HepG2 (cell line): ENCODE results near the gene TBC1D10B. TPM values are rescaled to one million over a fixed set of nuclear protein-coding genes. Genes with fewer than 3 reads are reported as not detected.

Experiments used
- ATAC-seq: fragments of 200-7000 bp; cut with Tn5 transposase; 3 replicates; pipeline ENCODE4 v1.9.1; 2020; ENCODE audit warnings: mild to moderate bottlenecking, moderate library complexity
- BruUV-seq: library from RNA; stranded (reverse); fragments of 400-500 nt; replicated peaks from 2 replicates; lab custom pipeline; 2021; lab: Mats Ljungman, UMichigan
- CTCF ChIA-PET: fragments of 300-600 bp; formaldehyde crosslinking; extraction: SDS; loops from one replicate; lab custom pipeline; 2021; ENCODE audit warnings: low total read pairs, inconsistent platforms, low intra/inter-chr PET ratio; lab: Yijun Ruan, JAX
- POLR2A ChIA-PET: fragments of 350-600 bp; sonication (Branson Sonifier 250); formaldehyde crosslinking; loops from one replicate; lab custom pipeline; 2020; ENCODE audit warnings: antibody characterized with exemption, inconsistent platforms; lab: Yijun Ruan, JAX
- DNase-seq: peaks from one replicate; pipeline ENCODE4 v3.0.0-alpha.2; 2015; ENCODE audit warnings: low spot score
- FAIRE-seq: peaks from 3 replicates; lab custom pipeline; 2011; peaks lifted over from hg19 to GRCh38; lab: Jason Lieb, UNC
- H2AFZ ChIP-seq: one replicate; pipeline ENCODE4 v1.6.1; 2011; ENCODE audit warnings: low read length, inconsistent platforms
- H3K27ac ChIP-seq: fragments of 300-600 bp; 3 replicates; pipeline ENCODE4 v1.8.0; 2011; ENCODE audit warnings: mixed run types, mild to moderate bottlenecking, mixed read lengths, low read length, inconsistent platforms; ENCODE audit not compliant: insufficient read depth; ENCODE audit errors: extremely low read length
- H3K27me3 ChIP-seq, 2 experiments: fragments of 200-600 bp in 1 of 2; 2 replicates in 1 of 2; 3 replicates in 1 of 2; pipeline versions ENCODE4 v1.6.0 to v1.8.0; 2011; ENCODE audit warnings: low read length in 2 of 2, mild to moderate bottlenecking in 2 of 2, moderate library complexity in 2 of 2, inconsistent platforms in 1 of 2; ENCODE audit not compliant: insufficient read depth in 2 of 2, control insufficient read depth in 1 of 2
- H3K36me3 ChIP-seq, 2 experiments: fragments of 200-600 bp in 1 of 2; replicated peaks in 1 of 2; 2 replicates in 1 of 2; 3 replicates in 1 of 2; pipeline versions ENCODE4 v1.5.1 to v1.8.0; 2011; ENCODE audit warnings: low read length in 2 of 2, inconsistent platforms in 1 of 2; ENCODE audit not compliant: insufficient read depth in 2 of 2, control insufficient read depth in 1 of 2
- H3K4me1 ChIP-seq: 2 replicates; pipeline ENCODE4 v1.5.1; 2012; ENCODE audit warnings: low read length, inconsistent platforms; ENCODE audit not compliant: insufficient read depth
- H3K4me2 ChIP-seq: 2 replicates; pipeline ENCODE4 v1.6.0; 2011; ENCODE audit warnings: low read depth, low read length, inconsistent platforms
- H3K4me3 ChIP-seq, 3 experiments: fragments of 200-600 bp in 1 of 3; sonication (generic), shearing (Covaris generic) in 1 of 3; replicated peaks in 1 of 3; 2 replicates each; pipeline ENCODE4 v1.5.1; 2011 to 2016; ENCODE audit warnings: low read length in 3 of 3, inconsistent platforms in 2 of 3, low read depth in 2 of 3, mild to moderate bottlenecking in 2 of 3, control low read depth in 1 of 3, mixed read lengths in 1 of 3; ENCODE audit not compliant: insufficient read depth in 1 of 3
- H3K79me2 ChIP-seq: one replicate; pipeline ENCODE4 v1.6.1; 2011; ENCODE audit warnings: low read length, inconsistent platforms; ENCODE audit not compliant: insufficient read depth
- H3K9ac ChIP-seq: 2 replicates; pipeline ENCODE4 v1.6.0; 2011; ENCODE audit warnings: mild to moderate bottlenecking, low read depth, low read length, inconsistent platforms; ENCODE audit not compliant: insufficient read depth
- H3K9me3 ChIP-seq: 2 replicates; pipeline ENCODE4 v1.5.1; 2012; ENCODE audit warnings: mild to moderate bottlenecking, low read length
- H4K20me1 ChIP-seq: 2 replicates; pipeline ENCODE4 v1.6.0; 2011; ENCODE audit warnings: inconsistent platforms, mild to moderate bottlenecking, low read length, moderate library complexity; ENCODE audit not compliant: insufficient read depth
- AGO1 ChIP-seq: fragments of 200-400 bp; formaldehyde crosslinking; IDR thresholded peaks from 2 replicates; pipeline ENCODE4 v1.6.1; 2017; ENCODE audit warnings: mild to moderate bottlenecking, low read depth, low read length, moderate library complexity; ENCODE audit not compliant: poor library complexity, severe bottlenecking
- AGO2 ChIP-seq: fragments of 200-400 bp; formaldehyde crosslinking; optimal IDR thresholded peaks from 2 replicates; pipeline ENCODE3; 2017; ENCODE audit warnings: mild to moderate bottlenecking, low read depth, low read length, moderate library complexity
- NAIF1 ChIP-seq: sonication (generic); formaldehyde crosslinking; IDR thresholded peaks from 2 replicates; pipeline ENCODE4 v1.5.0; 2020; ENCODE audit warnings: mild to moderate bottlenecking, missing genetic modification reagents, borderline replicate concordance
- NR1H2 ChIP-seq: sonication (generic); formaldehyde crosslinking; IDR thresholded peaks from 2 replicates; pipeline ENCODE4 v1.8.1; 2022; ENCODE audit warnings: low read depth, missing genetic modification reagents, borderline replicate concordance
- POLR2A ChIP-seq, 2 experiments: IDR thresholded peaks; 2 replicates each; pipeline ENCODE4 v1.6.1; 2011; ENCODE audit warnings: low read depth in 2 of 2, low read length in 2 of 2, mild to moderate bottlenecking in 1 of 2, moderate library complexity in 1 of 2; ENCODE audit not compliant: insufficient read depth in 1 of 2
- RBFOX2 ChIP-seq: fragments of 200-400 bp; formaldehyde crosslinking; IDR thresholded peaks from 2 replicates; pipeline ENCODE4 v1.6.1; 2017; ENCODE audit warnings: low read depth, mild to moderate bottlenecking, low read length
- ZBTB7A ChIP-seq: sonication (generic); formaldehyde crosslinking; IDR thresholded peaks from 2 replicates; pipeline ENCODE4 v1.8.0; 2022; ENCODE audit warnings: mild to moderate bottlenecking, missing genetic modification reagents
- ZBTB8A ChIP-seq: sonication (generic); formaldehyde crosslinking; IDR thresholded peaks from 2 replicates; pipeline ENCODE4 v1.4.0; 2020; ENCODE audit warnings: mild to moderate bottlenecking, low read depth, missing genetic modification reagents, borderline replicate concordance
- ZNF558 ChIP-seq: sonication (generic); formaldehyde crosslinking; IDR thresholded peaks from 2 replicates; pipeline ENCODE4 v1.9.0; 2022; ENCODE audit warnings: mild to moderate bottlenecking, missing genetic modification reagents, borderline replicate concordance
- WGBS: methylation state at CpG from one replicate; pipeline ENCODE4 v1.1.6; 2017; ENCODE audit warnings: low lambda C conversion rate; 5-methylcytosine and 5-hydroxymethylcytosine counted together
- in situ Hi-C: cut with HindIII; loops from 2 replicates; pipeline ENCODE4 v1.10.0; 2017; ENCODE audit warnings: low pct_unique_long_range_greater_than_20kb; ENCODE audit not compliant: extremely low pct_ligation_motif_present
- intact Hi-C: fragments of 100-400 bp; cut with micrococcal nuclease; formaldehyde crosslinking; loops from one replicate; pipeline ENCODE4 v1.10.0; 2022; ENCODE audit not compliant: unreplicated experiment
- polyA plus RNA-seq, 8 experiments: library from polyadenylated mRNA; depleted of rRNA in 3 of 8; stranded (reverse) in 7 of 8; unstranded in 1 of 8; fragments of >200 nt; fragmentation: Illumina TruSeq in 4 of 8; extraction: Trizol in 4 of 8; gene quantifications; 2 replicates each; pipeline versions ENCODE4 v1.2.1 to v1.2.3, GENCODE V29; 2011 to 2016; ENCODE audit warnings: low read depth in 4 of 8, missing spikeins in 1 of 8, mixed read lengths in 1 of 8; ENCODE audit not compliant: insufficient read depth in 1 of 8
- total RNA-seq, 5 experiments: library from RNA; depleted of rRNA; stranded (reverse); fragments of >200 nt; fragmentation: Illumina TruSeq; extraction: Trizol; gene quantifications; 2 replicates each; pipeline ENCODE4 v1.2.3, GENCODE V29; 2016; ENCODE audit warnings: low read depth in 1 of 5
- TF ChIP-seq, protein P1 (sequence below): sonication (generic); formaldehyde crosslinking; IDR thresholded peaks from 2 replicates; pipeline ENCODE4 v1.8.0; 2022; ENCODE audit warnings: mild to moderate bottlenecking, missing genetic modification reagents; ENCODE audit not compliant: insufficient replicate concordance

The TBC1D10B gene
- total and polyA plus RNA-seq, 2 of the 13 experiments (the other 11 are each of a cell fraction or from before 2014, with no cell fraction given), result 15.7 to 24.8 TPM

- POLR2A ChIA-PET, result interaction anchor here (1.7 to 6.7 kb wide), 2 partner anchors 10 to 51 kb away, joined by 4 to 94 read pairs; partner anchors contain the start of gene TBC1D10B
- ATAC-seq, result no peak
- Histone ChIP-seq H3K9ac (no peak overlapping the region), H3K27ac (no peak overlapping the region), H3K4me3 (no peak overlapping the region), H4K20me1 (no peaks in the 10 kb centered on the region), H2AFZ (no peak overlapping the region), H3K79me2 (peaks cover 23% of the 10 kb centered on the region), H3K36me3 (peaks cover 13 to 44% of the 10 kb centered on the region in 2 experiments; a peak in 4 of 5 replicates)
- 98% methylated on average over 28 of the region's 28 CpGs for WGBS
- intact Hi-C loops, result no loop called here
- CTCF ChIA-PET, result no interaction called here
- TF ChIP-seq ZBTB8A (no peak), AGO1 (peak; percentile 41), RBFOX2 (peak; percentile 56), ZNF558 (CRISPR knock-in tag) (no peak), NAIF1 (CRISPR knock-in tag) (no peak), AGO2 (peak; percentile 85), ZBTB7A (no peak), NR1H2 (CRISPR knock-in tag) (no peak), POLR2A (IDR thresholded peaks at IDR 0.05; ENCODE audit: insufficient read depth in 1 of 2, low read depth in 2 of 2, low read length in 2 of 2) (0 out of 4 replicates have a peak, but pooled peaks of 1 of the 2 experiments have one; percentile 12)
- TF ChIP-seq, protein P1, sequence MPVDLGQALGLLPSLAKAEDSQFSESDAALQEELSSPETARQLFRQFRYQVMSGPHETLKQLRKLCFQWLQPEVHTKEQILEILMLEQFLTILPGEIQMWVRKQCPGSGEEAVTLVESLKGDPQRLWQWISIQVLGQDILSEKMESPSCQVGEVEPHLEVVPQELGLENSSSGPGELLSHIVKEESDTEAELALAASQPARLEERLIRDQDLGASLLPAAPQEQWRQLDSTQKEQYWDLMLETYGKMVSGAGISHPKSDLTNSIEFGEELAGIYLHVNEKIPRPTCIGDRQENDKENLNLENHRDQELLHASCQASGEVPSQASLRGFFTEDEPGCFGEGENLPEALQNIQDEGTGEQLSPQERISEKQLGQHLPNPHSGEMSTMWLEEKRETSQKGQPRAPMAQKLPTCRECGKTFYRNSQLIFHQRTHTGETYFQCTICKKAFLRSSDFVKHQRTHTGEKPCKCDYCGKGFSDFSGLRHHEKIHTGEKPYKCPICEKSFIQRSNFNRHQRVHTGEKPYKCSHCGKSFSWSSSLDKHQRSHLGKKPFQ (CRISPR knock-in tag), result no peak
- TF ChIP-seq, all 625 proteins: peak for 4
- no peaks in the 10 kb centered on the region for H3K9me3 ChIP-seq
- peaks cover 30% of the 10 kb centered on the region for H3K4me1 ChIP-seq
- H3K27me3 ChIP-seq, result no peaks in the 10 kb centered on the region; a peak in 1 of 5 replicates
- no peak overlapping the region for H3K4me2 ChIP-seq
- BruUV-seq, result no TSS peak
- in situ Hi-C loops, result loop anchor here (10.0 kb wide), 1 partner anchor 256 kb away; the partner anchor contains the start of gene ZNF689
- no peak for DNase-seq
- FAIRE-seq, result no peak
Observed at GRCh38 chr16:30358990-30359870, 11.1 kb downstream of the TBC1D10B start.
